Spinal cord (tissue), 10 donors: Measurements from ENCODE around the gene TAF8. TPM values are rescaled to one million over a fixed set of nuclear protein-coding genes. Genes with fewer than 3 reads are reported as not detected.
A peak's percentile ranks its signal among the peaks of the same experiment; 100 is the strongest.

Experiments
- DNase-seq, 6 donors: peaks; one replicate each; pipeline versions ENCODE4 v3.0.0 to v3.0.0-alpha.2; 2013 to 2015; ENCODE audit warnings: low spot score in 6 of 6, low read depth in 4 of 6
- H3K27ac ChIP-seq: one replicate; pipeline ENCODE4 v1.5.1; 2013; ENCODE audit warnings: low read depth, low read length, control low read depth
- H3K27me3 ChIP-seq: one replicate; pipeline ENCODE4 v1.6.1; 2013; ENCODE audit warnings: low read length; ENCODE audit not compliant: control insufficient read depth, insufficient read depth
- H3K36me3 ChIP-seq: one replicate; pipeline ENCODE4 v1.6.1; 2013; ENCODE audit warnings: low read length; ENCODE audit not compliant: control insufficient read depth, insufficient read depth
- H3K4me1 ChIP-seq: one replicate; pipeline ENCODE4 v1.6.1; 2013; ENCODE audit warnings: low read length; ENCODE audit not compliant: control insufficient read depth, insufficient read depth
- H3K4me3 ChIP-seq: one replicate; pipeline ENCODE4 v1.5.1; 2013; ENCODE audit warnings: low read depth, low read length, control low read depth
- H3K9me3 ChIP-seq: one replicate; pipeline ENCODE4 v1.6.1; 2013; ENCODE audit warnings: low read length; ENCODE audit not compliant: control insufficient read depth, insufficient read depth
- WGBS: methylation state at CpG from one replicate; pipeline ENCODE4 v1.1.5; 2013; ENCODE audit warnings: missing lambda C conversion rate; ENCODE audit not compliant: insufficient coverage; 5-methylcytosine and 5-hydroxymethylcytosine counted together
- polyA plus RNA-seq, 2 donors: library from polyadenylated mRNA; unstranded; fragments of 120-200 nt; gene quantifications; one replicate each; pipeline ENCODE4 v1.2.1, GENCODE V29; 2013; ENCODE audit not compliant: insufficient read length in 2 of 2
- total RNA-seq, 2 donors: library from RNA; depleted of rRNA in 1 of 2; stranded (reverse); fragments of 120-200 nt in 1 of 2; fragments of >200 nt in 1 of 2; gene quantifications; one replicate each; pipeline versions ENCODE4 v1.2.3 to v1.2.4, GENCODE V29; 2013 to 2014
- donor health status: healthy.

The TAF8 gene
- total and polyA plus RNA-seq, 4 donors = 10.5 to 17.9 (median 13.3) TPM

- Histone ChIP-seq H3K4me3 (peak overlapping the region; percentile 35), H3K36me3 (peaks cover 3% of the 10 kb centered on the region), H3K27ac (no peak overlapping the region), H3K4me1 (peaks cover 7% of the 10 kb centered on the region), H3K9me3 (no peaks in the 10 kb centered on the region), H3K27me3 (peaks cover 19% of the 10 kb centered on the region)
- DNase-seq = peak in 4 of 6 donors; percentile 10 to 60 (median 42)
- 3% methylated on average over 64 of the region's 66 CpGs for WGBS
Measured at GRCh38 chr6:42104095-42104803, 53.9 kb downstream of the TAF8 start.

GRCh38 chr6:42104804-42105125 lies 54.4 kb downstream of the TAF8 start:
- no peak for DNase-seq
- H3K4me3 ChIP-seq = no peak overlapping the region
- peaks cover 19% of the 10 kb centered on the region for H3K27me3 ChIP-seq
- H3K36me3 ChIP-seq = peaks cover 3% of the 10 kb centered on the region
- no peak overlapping the region for H3K27ac ChIP-seq
- peaks cover 7% of the 10 kb centered on the region for H3K4me1 ChIP-seq
- H3K9me3 ChIP-seq = no peaks in the 10 kb centered on the region
- 16% methylated on average over 7 of the region's 16 CpGs for WGBS

DNA sequence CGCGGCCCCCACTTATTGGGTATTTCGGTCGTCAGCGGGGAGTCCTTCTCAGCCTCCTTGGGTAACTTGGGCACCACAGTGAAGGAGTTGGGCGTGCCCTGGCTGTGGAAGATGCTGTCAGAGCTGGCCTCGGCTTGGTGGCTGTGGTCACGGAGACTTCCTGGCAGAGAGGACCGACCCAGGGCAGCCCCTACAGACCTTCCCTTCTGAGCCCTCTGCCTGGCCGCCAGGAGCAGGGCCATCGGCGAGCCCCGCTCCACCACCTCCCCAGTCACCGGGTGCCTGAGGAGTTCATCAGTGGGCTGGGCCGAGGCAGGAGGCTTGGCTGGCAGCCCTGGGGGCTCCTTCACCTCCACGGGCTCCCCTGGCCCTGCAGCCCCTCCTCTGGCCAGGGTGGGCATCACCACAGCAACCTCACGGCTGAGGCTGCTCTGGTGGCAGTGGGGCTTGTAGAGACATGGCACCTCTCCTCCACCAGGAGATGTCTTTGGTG lies 54.9 kb downstream of the TAF8 start:
- no peaks in the 10 kb centered on the region for H3K9me3 ChIP-seq
- peaks cover 19% of the 10 kb centered on the region for H3K27me3 ChIP-seq
- DNase-seq = no peak
- no peak overlapping the region for H3K27ac ChIP-seq
- peaks cover 3% of the 10 kb centered on the region for H3K36me3 ChIP-seq
- 92% methylated on average over 16 of the region's 17 CpGs for WGBS
- H3K4me1 ChIP-seq = peaks cover 7% of the 10 kb centered on the region
- no peak overlapping the region for H3K4me3 ChIP-seq

GRCh38 chr6:42105709-42106108 lies 55.4 kb downstream of the TAF8 start:
- Histone ChIP-seq H3K36me3 (peaks cover 3% of the 10 kb centered on the region), H3K4me3 (no peak overlapping the region), H3K27me3 (peaks cover 19% of the 10 kb centered on the region), H3K9me3 (no peaks in the 10 kb centered on the region), H3K4me1 (peaks cover 7% of the 10 kb centered on the region), H3K27ac (no peak overlapping the region)
- DNase-seq = no peak
- no CpG with 5 or more reads among the region's 1 CpG for WGBS

GRCh38 chr6:42106112-42107023 lies 56.0 kb downstream of the TAF8 start:
- no peak for DNase-seq
- Histone ChIP-seq H3K9me3 (no peaks in the 10 kb centered on the region), H3K27me3 (peaks cover 19% of the 10 kb centered on the region), H3K4me3 (no peak overlapping the region), H3K36me3 (peaks cover 3% of the 10 kb centered on the region), H3K27ac (no peak overlapping the region), H3K4me1 (peaks cover 7% of the 10 kb centered on the region)
- WGBS = 80% methylated on average over 17 of the region's 19 CpGs

DNA sequence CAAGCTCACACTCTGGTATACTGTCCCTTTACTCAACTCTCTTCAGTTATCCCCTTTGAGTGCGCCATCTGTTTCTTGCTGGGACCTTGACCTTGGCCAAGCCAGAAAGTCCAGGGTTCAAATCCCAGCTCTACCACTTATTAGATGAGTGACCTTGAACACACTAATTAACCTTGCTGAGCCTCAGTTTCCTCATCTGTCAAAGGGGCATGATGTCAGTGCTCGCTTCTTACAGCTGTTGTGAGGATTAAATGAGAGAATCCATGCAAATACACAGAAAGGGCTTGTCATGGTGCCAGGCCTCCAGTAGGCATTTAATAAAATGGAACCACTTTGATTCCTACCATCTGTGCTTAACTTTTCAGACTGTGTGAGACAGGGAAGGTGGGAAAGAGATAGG lies 57.7 kb downstream of the TAF8 start:
- Histone ChIP-seq H3K36me3 (peaks cover 3% of the 10 kb centered on the region), H3K27ac (no peak overlapping the region), H3K4me3 (no peak overlapping the region), H3K9me3 (no peaks in the 10 kb centered on the region), H3K27me3 (peaks cover 19% of the 10 kb centered on the region), H3K4me1 (peaks cover 7% of the 10 kb centered on the region)
- 100% methylated on average over 1 of the region's 2 CpGs for WGBS
- DNase-seq = no peak

GRCh38 chr6:42110683-42111082 lies 60.4 kb downstream of the TAF8 start:
- WGBS = no CpG with 5 or more reads among the region's 3 CpGs
- Histone ChIP-seq H3K9me3 (no peaks in the 10 kb centered on the region), H3K36me3 (no peaks in the 10 kb centered on the region)

DNA sequence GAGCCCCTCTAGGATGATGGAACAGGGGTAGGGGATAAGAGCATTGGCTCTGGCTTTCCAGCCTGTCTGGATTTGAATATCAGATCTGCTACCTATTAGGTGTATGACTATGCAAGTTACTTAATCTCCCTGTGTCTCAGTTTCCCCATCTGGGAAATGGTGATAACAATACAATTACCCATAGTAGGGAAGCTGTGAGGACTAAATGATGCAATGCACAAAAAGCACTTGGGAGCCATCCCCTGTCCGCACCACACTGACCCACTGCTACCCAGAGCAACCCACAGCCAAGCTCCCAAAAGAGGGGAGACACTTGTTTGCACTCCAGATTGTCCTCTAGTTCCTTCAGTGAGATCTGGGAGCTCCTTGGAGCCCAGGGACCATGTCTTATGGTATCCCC lies 62.0 kb downstream of the TAF8 start:
- DNase-seq = no peak
- WGBS = no CpG with 5 or more reads among the region's 1 CpG
- H3K4me3 ChIP-seq = no peak overlapping the region
- H3K9me3 ChIP-seq = no peaks in the 10 kb centered on the region
- H3K4me1 ChIP-seq = no peaks in the 10 kb centered on the region
- no peak overlapping the region for H3K27ac ChIP-seq
- H3K27me3 ChIP-seq = no peaks in the 10 kb centered on the region
- no peaks in the 10 kb centered on the region for H3K36me3 ChIP-seq

More at GRCh38 chr6:42110683-42111082, 60.4 kb downstream of the TAF8 start:
- DNase-seq = no peak
- Histone ChIP-seq H3K27me3 (peaks cover 1% of the 10 kb centered on the region), H3K27ac (no peak overlapping the region), H3K4me3 (no peak overlapping the region), H3K4me1 (no peaks in the 10 kb centered on the region)

DNA sequence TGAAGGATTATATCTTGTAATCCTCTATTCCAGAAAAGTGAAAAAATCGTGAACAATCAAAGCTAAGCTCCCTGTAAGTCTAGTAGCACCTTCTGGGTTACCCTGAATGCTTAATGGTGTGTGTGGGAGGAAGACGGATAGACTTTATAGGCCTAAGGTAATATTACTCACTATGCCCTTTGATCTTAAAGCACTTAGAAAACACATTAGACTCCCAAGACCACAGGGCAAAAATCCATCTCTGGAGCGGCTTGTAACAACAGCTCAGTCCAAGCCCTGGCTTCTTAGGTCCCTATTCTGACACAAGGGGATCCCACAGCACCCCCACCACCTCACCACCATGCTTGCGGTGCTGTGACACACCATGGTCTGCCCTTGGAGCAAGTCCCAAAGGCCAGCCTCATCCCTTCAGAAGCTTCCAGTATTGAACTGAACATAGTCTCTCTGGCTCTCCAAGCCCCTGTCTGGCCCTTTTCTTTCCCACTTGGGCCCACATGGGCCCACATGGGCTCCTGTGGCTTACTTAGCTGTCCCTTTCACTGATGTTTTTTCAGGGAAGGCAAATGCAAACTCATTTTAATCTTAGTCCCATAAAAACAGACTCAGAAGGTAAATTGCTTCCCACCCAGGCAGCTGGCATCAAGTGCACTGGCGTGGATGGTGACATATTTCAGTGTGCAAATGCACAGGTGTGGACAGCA lies 63.8 kb downstream of the TAF8 start:
- 88% methylated on average over 2 of the region's 5 CpGs for WGBS
- Histone ChIP-seq H3K36me3 (no peaks in the 10 kb centered on the region), H3K27ac (no peak overlapping the region), H3K4me1 (no peaks in the 10 kb centered on the region), H3K9me3 (no peaks in the 10 kb centered on the region), H3K4me3 (no peak overlapping the region), H3K27me3 (no peaks in the 10 kb centered on the region)
- peak in 1 of 6 donors; percentile 10 for DNase-seq
